Measurements from ENCODE around the gene RHPN2.

- TF ChIP-seq CTCF (conservative IDR thresholded peaks at IDR 0.05; ENCODE audit: low read length) (no peak), EZH2phosphoT487 (IDR thresholded peaks at IDR 0.05; ENCODE audit: borderline replicate concordance, low read depth, low read length) (no peak)
Measured at GRCh38 chr19:33052352-33052972, 12.2 kb downstream of the RHPN2 start.
